ENCODE data around the gene GNG5. TPM values are rescaled to one million over a fixed set of nuclear protein-coding genes. Genes with fewer than 3 reads are reported as not detected.
A peak's percentile ranks its signal among the peaks of the same experiment; 100 is the strongest.

GNG5 gene
- total and polyA plus RNA-seq, 5 donors from 2014 or later: 33.0 to 318 (median 233) TPM

GRCh38 chr1:84504580-84505492 is 1.5 kb downstream of the GNG5 start:
- Mint-ChIP-seq H3K4me1 (peaks cover 37 to 59% (median 49%) of the 10 kb centered on the region in 4 donors), H3K4me3 (peak overlapping the region; percentile 96 to 100 (median 98)), H3K36me3 (no peaks in the 10 kb centered on the region), H3K27me3 (peaks cover 4% of the 10 kb centered on the region), H3K9me3 (peaks cover 0 to 3% (median 0%) of the 10 kb centered on the region in 7 donors), H3K27ac (peak overlapping the region; percentile 85 to 96 (median 89))
- peaks cover 3% of the 10 kb centered on the region for H3K36me3 ChIP-seq (ENCODE audit: control insufficient read depth, insufficient read depth, low read length)
- H3K4me1 ChIP-seq (ENCODE audit: control insufficient read depth, insufficient read depth, low read length, poor library complexity, severe bottlenecking): peaks cover 38% of the 10 kb centered on the region
- H3K4me3 ChIP-seq (ENCODE audit: low read depth, low read length): peak overlapping the region; percentile 98
- H3K27me3 ChIP-seq (ENCODE audit: control insufficient read depth, insufficient read depth, low read length): no peaks in the 10 kb centered on the region
- peak overlapping the region; percentile 84 for H3K27ac ChIP-seq (ENCODE audit: insufficient read depth, low read length, poor library complexity, severe bottlenecking)
- no peaks in the 10 kb centered on the region for H3K9me3 ChIP-seq (ENCODE audit: control insufficient read depth in 2 of 2, low read length in 2 of 2)
- DNase-seq (peak in 2 of 3 donors; percentile 18 to 22), ATAC-seq (ENCODE audit: low read depth in 2 of 2) (no peak)

GRCh38 chr1:84502927-84503326 is 3.5 kb downstream of the GNG5 start:
- H3K4me3 ChIP-seq (ENCODE audit: low read depth, low read length): peak overlapping the region; percentile 28
- H3K36me3 ChIP-seq (ENCODE audit: control insufficient read depth, insufficient read depth, low read length): peaks cover 18% of the 10 kb centered on the region
- ATAC-seq (ENCODE audit: low read depth in 2 of 2) (no peak), DNase-seq (no peak)
- Mint-ChIP-seq H3K27ac (peak overlapping the region in 2 of 3 donors; percentile 50 to 89), H3K9me3 (peaks cover 0 to 2% (median 0%) of the 10 kb centered on the region in 7 donors), H3K27me3 (peaks cover 4% of the 10 kb centered on the region), H3K4me3 (peak overlapping the region in 3 of 4 donors; percentile 24 to 100 (median 72)), H3K4me1 (peaks cover 42 to 65% (median 54%) of the 10 kb centered on the region in 4 donors), H3K36me3 (peaks cover 6% of the 10 kb centered on the region)
- H3K27ac ChIP-seq (ENCODE audit: insufficient read depth, low read length, poor library complexity, severe bottlenecking): no peak overlapping the region
- peaks cover 38% of the 10 kb centered on the region for H3K4me1 ChIP-seq (ENCODE audit: control insufficient read depth, insufficient read depth, low read length, poor library complexity, severe bottlenecking)
- no peaks in the 10 kb centered on the region for H3K9me3 ChIP-seq (ENCODE audit: control insufficient read depth in 2 of 2, low read length in 2 of 2)
- H3K27me3 ChIP-seq (ENCODE audit: control insufficient read depth, insufficient read depth, low read length): no peaks in the 10 kb centered on the region

- peaks cover 35% of the 10 kb centered on the region for H3K36me3 Mint-ChIP-seq
These were observed 8.6 kb downstream of the GNG5 start for GRCh38 chr1:84497631-84498275.

GRCh38 chr1:84496498-84496897 is 9.9 kb downstream of the GNG5 start:
- Histone ChIP-seq H3K4me3 (ENCODE audit: low read depth, low read length) (no peak overlapping the region), H3K27me3 (ENCODE audit: control insufficient read depth, insufficient read depth, low read length) (no peaks in the 10 kb centered on the region), H3K27ac (ENCODE audit: insufficient read depth, low read length, poor library complexity, severe bottlenecking) (no peak overlapping the region), H3K36me3 (ENCODE audit: control insufficient read depth, insufficient read depth, low read length) (peaks cover 77% of the 10 kb centered on the region), H3K4me1 (ENCODE audit: control insufficient read depth, insufficient read depth, low read length, poor library complexity, severe bottlenecking) (no peaks in the 10 kb centered on the region), H3K9me3 (ENCODE audit: control insufficient read depth in 2 of 2, low read length in 2 of 2) (no peaks in the 10 kb centered on the region)
- H3K9me3 Mint-ChIP-seq: no peaks in the 10 kb centered on the region
- no peak overlapping the region for H3K4me3 Mint-ChIP-seq
- no peak for DNase-seq
- ATAC-seq (ENCODE audit: low read depth in 2 of 2): no peak
- H3K27me3 Mint-ChIP-seq: no peaks in the 10 kb centered on the region
- H3K4me1 Mint-ChIP-seq: peaks cover 18 to 32% (median 26%) of the 10 kb centered on the region in 4 donors
- no peak overlapping the region for H3K27ac Mint-ChIP-seq
- peaks cover 40% of the 10 kb centered on the region for H3K36me3 Mint-ChIP-seq

More at GRCh38 chr1:84497631-84498275, 8.6 kb downstream of the GNG5 start:
- DNase-seq (no peak), ATAC-seq (ENCODE audit: low read depth in 2 of 2) (no peak)
- Mint-ChIP-seq H3K9me3 (no peaks in the 10 kb centered on the region), H3K4me3 (no peak overlapping the region), H3K27me3 (no peaks in the 10 kb centered on the region), H3K27ac (peak overlapping the region in 1 of 3 donors; percentile 26), H3K4me1 (peaks cover 21 to 45% (median 35%) of the 10 kb centered on the region in 4 donors)
- no peaks in the 10 kb centered on the region for H3K9me3 ChIP-seq (ENCODE audit: control insufficient read depth in 2 of 2, low read length in 2 of 2)
- peaks cover 65% of the 10 kb centered on the region for H3K36me3 ChIP-seq (ENCODE audit: control insufficient read depth, insufficient read depth, low read length)
- no peaks in the 10 kb centered on the region for H3K27me3 ChIP-seq (ENCODE audit: control insufficient read depth, insufficient read depth, low read length)
- H3K27ac ChIP-seq (ENCODE audit: insufficient read depth, low read length, poor library complexity, severe bottlenecking): no peak overlapping the region
- H3K4me3 ChIP-seq (ENCODE audit: low read depth, low read length): no peak overlapping the region
- peaks cover 4% of the 10 kb centered on the region for H3K4me1 ChIP-seq (ENCODE audit: control insufficient read depth, insufficient read depth, low read length, poor library complexity, severe bottlenecking)

- H3K27me3 ChIP-seq (ENCODE audit: control insufficient read depth, insufficient read depth, low read length): no peaks in the 10 kb centered on the region
- H3K9me3 Mint-ChIP-seq: no peaks in the 10 kb centered on the region
- no peaks in the 10 kb centered on the region for H3K4me1 ChIP-seq (ENCODE audit: control insufficient read depth, insufficient read depth, low read length, poor library complexity, severe bottlenecking)
- H3K4me3 Mint-ChIP-seq: no peak overlapping the region
- H3K4me3 ChIP-seq (ENCODE audit: low read depth, low read length): no peak overlapping the region
- no peak for ATAC-seq (ENCODE audit: low read depth in 2 of 2)
- H3K4me1 Mint-ChIP-seq: peaks cover 11 to 21% (median 18%) of the 10 kb centered on the region in 4 donors
- no peak overlapping the region for H3K27ac ChIP-seq (ENCODE audit: insufficient read depth, low read length, poor library complexity, severe bottlenecking)
- DNase-seq: no peak
- H3K27ac Mint-ChIP-seq: peak overlapping the region in 2 of 3 donors; percentile 4 to 73
- peaks cover 53% of the 10 kb centered on the region for H3K36me3 Mint-ChIP-seq
- H3K27me3 Mint-ChIP-seq: no peaks in the 10 kb centered on the region
- H3K9me3 ChIP-seq (ENCODE audit: control insufficient read depth in 2 of 2, low read length in 2 of 2): no peaks in the 10 kb centered on the region
- H3K36me3 ChIP-seq (ENCODE audit: control insufficient read depth, insufficient read depth, low read length): peaks cover 91% of the 10 kb centered on the region
These were observed 12.6 kb downstream of the GNG5 start for GRCh38 chr1:84493747-84494146.

- no peak overlapping the region for H3K27ac ChIP-seq (ENCODE audit: insufficient read depth, low read length, poor library complexity, severe bottlenecking)
- H3K9me3 ChIP-seq (ENCODE audit: control insufficient read depth in 2 of 2, low read length in 2 of 2): no peaks in the 10 kb centered on the region
- peaks cover 88% of the 10 kb centered on the region for H3K36me3 ChIP-seq (ENCODE audit: control insufficient read depth, insufficient read depth, low read length)
- no peaks in the 10 kb centered on the region for H3K4me1 ChIP-seq (ENCODE audit: control insufficient read depth, insufficient read depth, low read length, poor library complexity, severe bottlenecking)
- no peak overlapping the region for H3K27ac Mint-ChIP-seq
- no peaks in the 10 kb centered on the region for H3K27me3 ChIP-seq (ENCODE audit: control insufficient read depth, insufficient read depth, low read length)
- ATAC-seq (ENCODE audit: low read depth in 2 of 2) (no peak), DNase-seq (no peak)
- H3K27me3 Mint-ChIP-seq: no peaks in the 10 kb centered on the region
- no peaks in the 10 kb centered on the region for H3K9me3 Mint-ChIP-seq
- H3K4me3 Mint-ChIP-seq: no peak overlapping the region
- H3K4me3 ChIP-seq (ENCODE audit: low read depth, low read length): no peak overlapping the region
- H3K4me1 Mint-ChIP-seq: peaks cover 16 to 20% (median 19%) of the 10 kb centered on the region in 4 donors
- H3K36me3 Mint-ChIP-seq: peaks cover 52% of the 10 kb centered on the region
These were observed 13.7 kb downstream of the GNG5 start for GRCh38 chr1:84492726-84493125.

GRCh38 chr1:84489766-84490165 is 16.6 kb downstream of the GNG5 start:
- Histone ChIP-seq H3K4me3 (ENCODE audit: low read depth, low read length) (no peak overlapping the region), H3K36me3 (ENCODE audit: control insufficient read depth, insufficient read depth, low read length) (peaks cover 79% of the 10 kb centered on the region), H3K9me3 (ENCODE audit: control insufficient read depth in 2 of 2, low read length in 2 of 2) (no peaks in the 10 kb centered on the region), H3K27me3 (ENCODE audit: control insufficient read depth, insufficient read depth, low read length) (no peaks in the 10 kb centered on the region), H3K27ac (ENCODE audit: insufficient read depth, low read length, poor library complexity, severe bottlenecking) (no peak overlapping the region), H3K4me1 (ENCODE audit: control insufficient read depth, insufficient read depth, low read length, poor library complexity, severe bottlenecking) (no peaks in the 10 kb centered on the region)
- peak overlapping the region in 1 of 3 donors; percentile 38 for H3K27ac Mint-ChIP-seq
- DNase-seq (no peak), ATAC-seq (ENCODE audit: low read depth in 2 of 2) (no peak)
- peaks cover 48% of the 10 kb centered on the region for H3K36me3 Mint-ChIP-seq
- no peaks in the 10 kb centered on the region for H3K27me3 Mint-ChIP-seq
- no peak overlapping the region for H3K4me3 Mint-ChIP-seq
- peaks cover 32 to 45% (median 39%) of the 10 kb centered on the region in 4 donors for H3K4me1 Mint-ChIP-seq
- H3K9me3 Mint-ChIP-seq: peaks cover 0 to 4% (median 0%) of the 10 kb centered on the region in 7 donors

Data from CD4-positive, CD25-positive, alpha-beta regulatory T cell (primary cell).